ENCODE measurements around the gene HDAC4.

GRCh38 chr2:239264838-239265651 is 135.8 kb downstream of the HDAC4 start:
- TF ChIP-seq CTCF (IDR thresholded peaks at IDR 0.05): no peak
- no peak for TF ChIP-seq POLR2A (IDR thresholded peaks at IDR 0.05)
